Measurements from ENCODE around the gene JAZF1. TPM values are rescaled to one million over a fixed set of nuclear protein-coding genes. Genes with fewer than 3 reads are reported as not detected.

Gene JAZF1
- total RNA-seq, 1 donor from 2014 or later = 33.8 TPM

DNA sequence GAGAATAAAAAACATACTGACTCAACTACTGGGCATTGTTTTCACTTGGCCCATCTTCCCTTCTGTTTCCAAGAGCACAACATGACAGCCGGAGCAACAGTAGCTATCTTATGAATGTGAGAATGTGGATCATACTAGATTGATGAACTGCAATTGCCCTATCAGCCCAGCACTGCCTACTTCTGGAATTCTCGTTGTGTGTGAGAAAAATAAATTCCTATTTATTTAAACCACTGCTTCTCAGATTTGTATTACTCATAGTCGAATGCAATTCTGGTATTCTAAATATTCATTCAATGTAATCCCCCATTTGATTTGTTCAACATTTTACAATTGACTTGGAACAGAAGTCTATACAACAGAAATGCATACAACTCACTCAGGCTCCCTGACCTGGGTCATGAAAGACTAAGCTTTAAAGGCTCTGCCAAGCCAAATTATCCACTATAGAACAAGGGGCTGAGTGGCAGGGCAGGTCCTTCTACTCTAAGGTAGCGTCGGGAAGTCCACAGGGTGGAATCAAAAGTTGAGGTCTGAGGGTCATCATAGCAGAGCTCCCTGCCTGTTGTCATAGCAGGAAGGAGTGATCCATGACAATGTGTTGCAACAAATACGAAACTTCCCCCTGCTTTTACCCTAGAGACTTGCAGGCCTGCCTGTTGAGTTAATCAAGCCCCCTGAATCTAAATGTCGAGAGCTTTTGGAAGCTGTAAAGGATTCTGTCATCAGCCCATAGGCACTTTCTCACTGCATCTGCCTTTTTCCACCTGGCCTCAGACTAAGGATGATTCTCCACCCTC lies 12.4 kb upstream of the JAZF1 start:
- no peak overlapping the region for H3K27ac Mint-ChIP-seq (ENCODE audit: unreplicated experiment)
- peaks cover 4% of the 10 kb centered on the region for H3K9me3 Mint-ChIP-seq (ENCODE audit: low read depth)
- H3K4me1 Mint-ChIP-seq (ENCODE audit: low read depth) = no peaks in the 10 kb centered on the region
- DNase-seq (ENCODE audit: low spot score) = no peak
- no peaks in the 10 kb centered on the region for H3K36me3 Mint-ChIP-seq (ENCODE audit: low read depth)
- no peak overlapping the region for H3K4me3 Mint-ChIP-seq (ENCODE audit: unreplicated experiment)
- no peaks in the 10 kb centered on the region for H3K27me3 Mint-ChIP-seq (ENCODE audit: low read depth)
- no peak for TF ChIP-seq CTCF (IDR thresholded peaks at IDR 0.05)

- no peak for DNase-seq (ENCODE audit: low spot score)
- Mint-ChIP-seq H3K4me1 (ENCODE audit: low read depth) (no peaks in the 10 kb centered on the region), H3K27me3 (ENCODE audit: low read depth) (no peaks in the 10 kb centered on the region), H3K36me3 (ENCODE audit: low read depth) (no peaks in the 10 kb centered on the region), H3K27ac (ENCODE audit: unreplicated experiment) (no peak overlapping the region), H3K9me3 (ENCODE audit: low read depth) (peaks cover 4% of the 10 kb centered on the region), H3K4me3 (ENCODE audit: unreplicated experiment) (no peak overlapping the region)
- TF ChIP-seq CTCF (IDR thresholded peaks at IDR 0.05) = no peak
Observed at GRCh38 chr7:28191751-28192150, 11.2 kb upstream of the JAZF1 start.

DNA sequence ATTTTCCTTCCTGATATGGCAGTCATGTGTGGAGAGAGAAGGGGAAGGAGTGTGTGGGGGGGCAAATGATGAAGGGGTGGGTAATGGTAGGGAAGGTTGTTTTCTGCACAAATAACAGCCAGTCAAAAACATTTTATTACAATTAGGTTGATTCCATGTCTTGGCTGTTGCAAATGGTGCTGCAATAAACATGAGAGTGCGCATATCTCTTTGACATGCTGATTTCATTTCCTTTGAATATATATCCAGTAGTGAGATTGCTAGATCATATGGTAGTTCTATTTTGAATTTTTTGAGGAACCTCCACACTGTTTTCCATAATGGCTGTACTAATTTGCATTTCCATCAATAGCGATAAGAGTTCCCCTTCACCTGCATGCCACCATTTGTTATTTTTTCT lies 10.6 kb upstream of the JAZF1 start:
- TF ChIP-seq CTCF (IDR thresholded peaks at IDR 0.05) = no peak
- no peaks in the 10 kb centered on the region for H3K36me3 Mint-ChIP-seq (ENCODE audit: low read depth)
- no peak overlapping the region for H3K4me3 Mint-ChIP-seq (ENCODE audit: unreplicated experiment)
- no peak for DNase-seq (ENCODE audit: low spot score)
- peaks cover 4% of the 10 kb centered on the region for H3K9me3 Mint-ChIP-seq (ENCODE audit: low read depth)
- H3K4me1 Mint-ChIP-seq (ENCODE audit: low read depth) = no peaks in the 10 kb centered on the region
- H3K27me3 Mint-ChIP-seq (ENCODE audit: low read depth) = no peaks in the 10 kb centered on the region
- H3K27ac Mint-ChIP-seq (ENCODE audit: unreplicated experiment) = no peak overlapping the region

GRCh38 chr7:28190077-28190710 lies 9.6 kb upstream of the JAZF1 start:
- no peak for DNase-seq (ENCODE audit: low spot score)
- H3K4me3 Mint-ChIP-seq (ENCODE audit: unreplicated experiment) = no peak overlapping the region
- H3K4me1 Mint-ChIP-seq (ENCODE audit: low read depth) = no peaks in the 10 kb centered on the region
- no peaks in the 10 kb centered on the region for H3K36me3 Mint-ChIP-seq (ENCODE audit: low read depth)
- H3K27me3 Mint-ChIP-seq (ENCODE audit: low read depth) = no peaks in the 10 kb centered on the region
- no peak overlapping the region for H3K27ac Mint-ChIP-seq (ENCODE audit: unreplicated experiment)
- no peak for TF ChIP-seq CTCF (IDR thresholded peaks at IDR 0.05)
- peaks cover 4% of the 10 kb centered on the region for H3K9me3 Mint-ChIP-seq (ENCODE audit: low read depth)

- H3K36me3 Mint-ChIP-seq (ENCODE audit: low read depth) = no peaks in the 10 kb centered on the region
- TF ChIP-seq CTCF (IDR thresholded peaks at IDR 0.05) = no peak
- H3K27ac Mint-ChIP-seq (ENCODE audit: unreplicated experiment) = no peak overlapping the region
- H3K27me3 Mint-ChIP-seq (ENCODE audit: low read depth) = no peaks in the 10 kb centered on the region
- no peaks in the 10 kb centered on the region for H3K4me1 Mint-ChIP-seq (ENCODE audit: low read depth)
- no peak for DNase-seq (ENCODE audit: low spot score)
- H3K4me3 Mint-ChIP-seq (ENCODE audit: unreplicated experiment) = no peak overlapping the region
- peaks cover 4% of the 10 kb centered on the region for H3K9me3 Mint-ChIP-seq (ENCODE audit: low read depth)
Observed at GRCh38 chr7:28187012-28187411, 6.4 kb upstream of the JAZF1 start.

All from chondrocyte (in vitro differentiated cells).